Measurements from ENCODE around the gene RSAD1. TPM values are rescaled to one million over a fixed set of nuclear protein-coding genes. Genes with fewer than 3 reads are reported as not detected.

The RSAD1 gene
- total RNA-seq, 2 experiments from 2014 or later: 24.5 to 28.4 TPM

GRCh38 chr17:50495217-50495823, 16.7 kb downstream of the RSAD1 start:
- H3K4me1 Mint-ChIP-seq: no peaks in the 10 kb centered on the region
- CTCF ChIA-PET: interaction anchor here (1.0 to 2.2 kb wide), 2 partner anchors 16 to 98 kb away, joined by 3 to 5 read pairs; partner anchors contain the start of gene LRRC59
- POLR2A ChIA-PET: no interaction called here
- no peaks in the 10 kb centered on the region for H3K9me3 Mint-ChIP-seq
- no peak overlapping the region for H3K27ac Mint-ChIP-seq
- DNase-seq: no peak
- no peak overlapping the region for H3K4me3 Mint-ChIP-seq
- H3K27me3 Mint-ChIP-seq: peaks cover 3% of the 10 kb centered on the region
- no peaks in the 10 kb centered on the region for H3K36me3 Mint-ChIP-seq (ENCODE audit: low read depth)

- DNase-seq: no peak
- no peaks in the 10 kb centered on the region for H3K4me1 Mint-ChIP-seq
- POLR2A ChIA-PET: no interaction called here
- H3K36me3 Mint-ChIP-seq (ENCODE audit: low read depth): no peaks in the 10 kb centered on the region
- CTCF ChIA-PET: interaction anchor here (0.7 to 2.2 kb wide), 3 partner anchors 11 to 99 kb away, joined by 3 to 5 read pairs (median 3); partner anchors contain the start of gene LRRC59
- H3K9me3 Mint-ChIP-seq: no peaks in the 10 kb centered on the region
- H3K4me3 Mint-ChIP-seq: no peak overlapping the region
- H3K27ac Mint-ChIP-seq: no peak overlapping the region
- H3K27me3 Mint-ChIP-seq: peaks cover 3% of the 10 kb centered on the region
Measured at GRCh38 chr17:50495918-50496317, 17.3 kb downstream of the RSAD1 start.

GRCh38 chr17:50498021-50498874, 19.6 kb downstream of the RSAD1 start:
- Mint-ChIP-seq H3K27me3 (peaks cover 3% of the 10 kb centered on the region), H3K4me1 (peaks cover 10% of the 10 kb centered on the region), H3K4me3 (no peak overlapping the region), H3K27ac (no peak overlapping the region), H3K36me3 (ENCODE audit: low read depth) (no peaks in the 10 kb centered on the region), H3K9me3 (no peaks in the 10 kb centered on the region)
- DNase-seq: no peak
- ChIA-PET CTCF (interaction anchor here (0.7 to 0.8 kb wide), 2 partner anchors 9 to 802 kb away, joined by 3 read pairs; no protein-coding TSS in a partner anchor), POLR2A (no interaction called here)

DNA sequence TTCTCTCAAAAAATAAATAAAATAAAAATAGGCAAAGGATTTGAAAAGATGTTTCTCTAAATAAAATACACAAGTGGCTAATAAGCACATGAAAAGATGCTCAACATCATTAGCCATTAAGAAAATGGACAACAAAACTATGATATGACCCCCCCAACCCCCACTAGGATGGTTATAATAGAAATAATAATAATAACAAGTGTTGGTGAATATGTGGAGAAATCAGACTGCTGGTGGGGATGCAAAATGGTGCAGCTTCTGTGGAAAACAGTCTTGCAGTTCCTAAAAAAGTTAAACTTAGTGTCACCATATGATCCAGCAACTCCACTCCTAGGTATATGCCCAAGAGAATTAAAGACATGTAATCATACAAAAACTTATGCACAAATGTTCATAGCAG, 20.6 kb downstream of the RSAD1 start:
- DNase-seq: no peak
- H3K4me1 Mint-ChIP-seq: peaks cover 20% of the 10 kb centered on the region
- no peaks in the 10 kb centered on the region for H3K9me3 Mint-ChIP-seq
- ChIA-PET CTCF (no interaction called here), POLR2A (no interaction called here)
- peaks cover 3% of the 10 kb centered on the region for H3K27me3 Mint-ChIP-seq
- no peak overlapping the region for H3K4me3 Mint-ChIP-seq
- no peaks in the 10 kb centered on the region for H3K36me3 Mint-ChIP-seq (ENCODE audit: low read depth)
- H3K27ac Mint-ChIP-seq: no peak overlapping the region

DNA sequence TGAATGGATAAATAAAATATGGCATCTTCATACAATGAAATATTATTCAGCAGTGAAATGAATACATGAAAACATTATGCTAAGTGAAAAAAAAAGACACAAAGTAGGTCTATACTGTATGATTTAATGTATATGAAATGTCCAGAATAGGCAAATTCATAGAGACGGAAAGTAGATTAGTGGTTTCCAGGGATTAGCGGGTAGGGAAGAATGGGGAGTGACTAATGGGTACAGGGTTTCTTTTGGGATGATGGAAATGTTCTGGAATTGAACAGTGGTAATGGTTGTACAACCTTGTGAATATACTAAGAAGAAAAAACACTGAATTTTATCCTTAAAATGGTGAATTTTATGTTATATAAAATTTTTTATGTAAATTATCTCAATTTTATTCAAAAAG, 21.1 kb downstream of the RSAD1 start:
- H3K4me3 Mint-ChIP-seq: no peak overlapping the region
- CTCF ChIA-PET: interaction anchor here (0.7 to 4.0 kb wide), 3 partner anchors 12 to 349 kb away, joined by 3 to 24 read pairs (median 4); partner anchors contain the start of gene PPP1R9B
- POLR2A ChIA-PET: no interaction called here
- no peaks in the 10 kb centered on the region for H3K9me3 Mint-ChIP-seq
- peaks cover 24% of the 10 kb centered on the region for H3K4me1 Mint-ChIP-seq
- H3K27me3 Mint-ChIP-seq: peaks cover 3% of the 10 kb centered on the region
- H3K27ac Mint-ChIP-seq: no peak overlapping the region
- no peaks in the 10 kb centered on the region for H3K36me3 Mint-ChIP-seq (ENCODE audit: low read depth)
- DNase-seq: no peak

- Mint-ChIP-seq H3K36me3 (ENCODE audit: low read depth) (no peaks in the 10 kb centered on the region), H3K4me3 (no peak overlapping the region), H3K9me3 (no peaks in the 10 kb centered on the region), H3K27me3 (peaks cover 3% of the 10 kb centered on the region), H3K27ac (no peak overlapping the region), H3K4me1 (peaks cover 31% of the 10 kb centered on the region)
- ChIA-PET POLR2A (interaction anchor here (0.6 kb wide), 1 partner anchor 232 kb away, joined by 3 read pairs; no protein-coding TSS in a partner anchor), CTCF (interaction anchor here (0.6 to 4.0 kb wide), 20 partner anchors 9 to 534 kb away, joined by 3 to 24 read pairs (median 4); partner anchors contain the start of gene RSAD1)
- DNase-seq: peak; percentile 34
Measured at GRCh38 chr17:50501054-50501453, 22.4 kb downstream of the RSAD1 start.

- CTCF ChIA-PET: interaction anchor here (0.9 to 4.0 kb wide), 9 partner anchors 9 to 140 kb away, joined by 3 to 24 read pairs (median 7); partner anchors contain the start of gene RSAD1
- no peak for DNase-seq
- Mint-ChIP-seq H3K4me1 (peaks cover 31% of the 10 kb centered on the region), H3K4me3 (no peak overlapping the region), H3K27me3 (peaks cover 3% of the 10 kb centered on the region), H3K36me3 (ENCODE audit: low read depth) (no peaks in the 10 kb centered on the region), H3K9me3 (no peaks in the 10 kb centered on the region), H3K27ac (no peak overlapping the region)
- POLR2A ChIA-PET: interaction anchor here (2.1 kb wide), 1 partner anchor 18 kb away, joined by 6 read pairs; no protein-coding TSS in a partner anchor
Measured at GRCh38 chr17:50502301-50502990, 23.8 kb downstream of the RSAD1 start.

DNA sequence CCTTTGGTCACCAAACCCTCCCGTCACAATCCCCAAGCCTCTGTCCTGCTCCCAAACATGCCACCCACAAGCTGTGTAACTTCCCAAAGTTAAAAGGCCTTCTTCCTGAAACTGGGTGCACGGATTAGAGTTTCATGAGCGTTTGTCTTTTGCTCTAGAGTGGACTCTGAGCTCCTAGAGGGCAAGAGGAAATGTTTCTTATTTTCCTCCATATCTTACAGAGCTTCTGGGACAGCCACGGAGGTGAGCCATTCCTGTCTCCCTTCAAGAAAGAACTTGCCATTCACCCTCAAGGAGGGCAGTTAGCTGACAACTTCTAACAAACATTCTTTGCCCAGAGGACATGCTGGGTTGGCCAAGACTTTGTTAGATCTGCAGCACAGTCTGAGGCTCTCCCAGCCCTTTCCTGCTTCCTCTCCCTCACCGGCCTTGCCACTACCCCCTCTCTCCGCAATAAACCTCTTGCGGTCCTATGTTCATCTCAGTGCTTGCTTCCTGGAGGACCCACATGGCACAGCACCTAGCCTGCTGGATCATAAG, 27.0 kb downstream of the RSAD1 start:
- H3K4me1 Mint-ChIP-seq: peaks cover 56% of the 10 kb centered on the region
- CTCF ChIA-PET: interaction anchor here (1.6 to 5.0 kb wide), 4 partner anchors 23 to 144 kb away, joined by 5 to 23 read pairs (median 8); partner anchors contain the start of genes LRRC59 and RSAD1
- POLR2A ChIA-PET: no interaction called here
- H3K9me3 Mint-ChIP-seq: no peaks in the 10 kb centered on the region
- no peak overlapping the region for H3K4me3 Mint-ChIP-seq
- H3K27me3 Mint-ChIP-seq: no peaks in the 10 kb centered on the region
- no peak for DNase-seq
- no peak overlapping the region for H3K27ac Mint-ChIP-seq
- H3K36me3 Mint-ChIP-seq (ENCODE audit: low read depth): peaks cover 9% of the 10 kb centered on the region

- CTCF ChIA-PET: interaction anchor here (0.5 to 5.0 kb wide), 2 partner anchors 10 to 27 kb away, joined by 3 to 23 read pairs; partner anchors contain the start of gene RSAD1
- DNase-seq: no peak
- peaks cover 63% of the 10 kb centered on the region for H3K4me1 Mint-ChIP-seq
- H3K36me3 Mint-ChIP-seq (ENCODE audit: low read depth): peaks cover 9% of the 10 kb centered on the region
- H3K4me3 Mint-ChIP-seq: no peak overlapping the region
- H3K9me3 Mint-ChIP-seq: no peaks in the 10 kb centered on the region
- POLR2A ChIA-PET: no interaction called here
- no peaks in the 10 kb centered on the region for H3K27me3 Mint-ChIP-seq
- H3K27ac Mint-ChIP-seq: peak overlapping the region; percentile 21
Measured at GRCh38 chr17:50506298-50506697, 27.6 kb downstream of the RSAD1 start.

DNA sequence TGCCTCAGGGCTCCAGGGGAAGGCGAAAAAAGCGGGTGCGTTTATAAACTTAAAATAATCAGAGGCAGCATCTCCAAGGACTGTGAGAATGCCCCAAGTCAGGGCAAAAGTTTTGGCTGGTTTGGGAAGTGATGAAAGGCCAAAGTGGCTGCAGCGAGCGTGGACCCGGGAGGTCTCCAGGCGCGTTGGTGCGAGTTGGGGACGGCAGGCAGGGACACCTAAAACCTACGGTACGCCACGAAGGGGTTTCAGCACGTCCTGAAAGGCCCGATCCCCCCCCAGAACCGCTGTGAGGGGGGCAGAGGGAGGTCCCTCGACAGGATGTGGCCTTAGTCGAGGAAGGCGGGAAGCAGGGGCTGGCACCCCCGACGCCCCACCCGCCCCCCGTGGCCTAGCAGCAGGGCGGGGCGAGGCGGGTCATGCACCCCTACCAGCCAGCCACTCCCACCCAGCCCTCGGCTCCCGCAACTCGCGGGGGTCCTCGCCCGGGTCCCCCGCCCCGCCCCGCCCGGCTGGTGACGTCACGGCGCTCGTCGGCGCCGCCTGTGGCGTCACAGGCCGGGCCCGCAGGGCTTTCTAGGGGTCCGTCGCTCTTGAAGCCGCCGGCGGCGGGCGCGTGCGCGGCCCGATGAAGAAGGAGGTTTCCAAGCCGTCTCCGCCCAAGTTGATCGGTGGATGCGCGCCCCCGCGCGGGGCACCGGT, 29.4 kb downstream of the RSAD1 start, which contains the start of gene MYCBPAP:
Gene MYCBPAP, plus strand, starts transcription at position 569 of the 702 bp plus-strand sequence. CDS start 236 bp downstream, outside the sequence.
- peak; percentile 89 for DNase-seq
- ChIA-PET POLR2A (interaction anchor here (1.0 kb wide), 1 partner anchor 56 kb away, joined by 3 read pairs; no protein-coding TSS in a partner anchor), CTCF (interaction anchor here (0.6 to 5.0 kb wide), 3 partner anchors 11 to 111 kb away, joined by 3 to 23 read pairs (median 5); partner anchors contain the start of genes LRRC59 and RSAD1)
- peaks cover 9% of the 10 kb centered on the region for H3K36me3 Mint-ChIP-seq (ENCODE audit: low read depth)
- H3K4me1 Mint-ChIP-seq: peaks cover 65% of the 10 kb centered on the region
- no peaks in the 10 kb centered on the region for H3K9me3 Mint-ChIP-seq
- H3K4me3 Mint-ChIP-seq: peak within 1 kb of the TSS; percentile 94
- H3K27me3 Mint-ChIP-seq: no peaks in the 10 kb centered on the region
- peak within 1 kb of the TSS; percentile 84 for H3K27ac Mint-ChIP-seq

DNA sequence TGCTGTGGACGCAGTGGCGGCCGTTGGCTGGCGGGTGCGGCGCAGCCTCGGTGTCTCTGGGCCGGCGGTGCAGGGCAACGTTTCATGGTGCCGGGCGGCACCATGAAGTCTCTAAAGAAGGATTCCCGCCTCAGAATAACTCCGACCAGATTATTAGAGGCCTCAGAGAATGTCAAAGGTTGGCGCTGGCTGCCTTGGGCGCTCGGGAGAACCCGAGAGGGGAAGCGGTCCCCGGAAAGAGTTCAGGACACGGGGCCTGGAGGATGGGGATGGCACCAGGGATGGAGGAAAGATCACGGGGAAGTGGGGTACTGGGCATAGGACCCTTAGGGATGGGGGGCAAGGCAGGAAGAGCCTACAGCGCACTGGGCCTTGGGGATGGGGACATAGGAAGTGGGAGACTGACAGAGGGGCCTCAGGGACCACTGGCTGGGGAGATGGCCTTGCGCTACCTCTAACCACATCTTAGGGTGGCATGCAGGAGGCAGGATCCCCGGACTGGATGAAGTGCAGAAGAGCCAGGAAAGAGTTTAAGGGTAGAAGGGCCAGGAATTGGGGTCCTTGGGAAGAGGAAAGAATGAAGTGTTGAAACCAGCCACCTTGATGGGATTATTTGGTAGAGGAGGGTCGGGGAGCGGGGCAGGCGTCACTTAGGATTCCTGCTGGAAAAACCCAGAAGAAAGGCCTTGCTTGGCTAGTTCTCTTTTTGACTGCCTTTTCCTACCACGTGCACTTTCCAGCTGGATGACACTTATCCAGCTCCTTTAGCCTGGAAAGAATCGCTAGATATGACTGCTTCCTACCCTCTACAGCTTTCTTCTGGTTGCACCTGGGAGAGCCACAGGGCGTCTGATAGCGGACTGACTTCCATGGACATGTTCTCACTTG, 30.2 kb downstream of the RSAD1 start:
- H3K36me3 Mint-ChIP-seq (ENCODE audit: low read depth): peaks cover 9% of the 10 kb centered on the region
- DNase-seq: no peak
- peaks cover 58% of the 10 kb centered on the region for H3K4me1 Mint-ChIP-seq
- H3K4me3 Mint-ChIP-seq: peak overlapping the region; percentile 94
- ChIA-PET CTCF (interaction anchor here (1.1 to 1.5 kb wide), 3 partner anchors 27 to 33 kb away, joined by 3 to 5 read pairs (median 3); no protein-coding TSS in a partner anchor), POLR2A (interaction anchor here (1.0 to 1.2 kb wide), 3 partner anchors 12 to 112 kb away, joined by 3 to 4 read pairs (median 4); partner anchors contain the start of gene LRRC59)
- no peaks in the 10 kb centered on the region for H3K9me3 Mint-ChIP-seq
- H3K27ac Mint-ChIP-seq: peak overlapping the region; percentile 84
- H3K27me3 Mint-ChIP-seq: no peaks in the 10 kb centered on the region
